GM18520 (cell line): ENCODE measurements around the gene EGLN1.

Source experiments
- ATAC-seq: cut with Tn5 transposase; IDR thresholded peaks from one replicate; pipeline ENCODE4 v1.9.1; 2021; ENCODE audit not compliant: unreplicated experiment

The EGLN1 gene

DNA sequence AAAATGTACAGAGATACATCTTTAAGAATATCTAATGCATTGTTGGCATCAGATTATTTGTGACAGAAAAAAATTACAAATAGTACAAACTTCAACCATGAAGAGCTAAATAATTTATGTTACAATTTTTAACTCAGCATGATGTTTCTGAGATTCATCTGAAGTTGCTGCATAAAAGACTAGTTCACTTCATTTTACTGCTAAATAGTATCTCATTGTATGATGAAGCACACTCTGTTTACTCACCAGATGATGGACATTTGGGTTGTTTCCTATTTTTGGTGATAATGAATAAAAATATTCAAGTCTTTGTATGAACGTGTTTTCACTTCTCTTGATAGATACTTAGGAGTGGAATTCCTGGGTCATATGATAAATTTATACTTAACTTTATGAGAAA is 20.6 kb downstream of the EGLN1 start:
- no peak for ATAC-seq

DNA sequence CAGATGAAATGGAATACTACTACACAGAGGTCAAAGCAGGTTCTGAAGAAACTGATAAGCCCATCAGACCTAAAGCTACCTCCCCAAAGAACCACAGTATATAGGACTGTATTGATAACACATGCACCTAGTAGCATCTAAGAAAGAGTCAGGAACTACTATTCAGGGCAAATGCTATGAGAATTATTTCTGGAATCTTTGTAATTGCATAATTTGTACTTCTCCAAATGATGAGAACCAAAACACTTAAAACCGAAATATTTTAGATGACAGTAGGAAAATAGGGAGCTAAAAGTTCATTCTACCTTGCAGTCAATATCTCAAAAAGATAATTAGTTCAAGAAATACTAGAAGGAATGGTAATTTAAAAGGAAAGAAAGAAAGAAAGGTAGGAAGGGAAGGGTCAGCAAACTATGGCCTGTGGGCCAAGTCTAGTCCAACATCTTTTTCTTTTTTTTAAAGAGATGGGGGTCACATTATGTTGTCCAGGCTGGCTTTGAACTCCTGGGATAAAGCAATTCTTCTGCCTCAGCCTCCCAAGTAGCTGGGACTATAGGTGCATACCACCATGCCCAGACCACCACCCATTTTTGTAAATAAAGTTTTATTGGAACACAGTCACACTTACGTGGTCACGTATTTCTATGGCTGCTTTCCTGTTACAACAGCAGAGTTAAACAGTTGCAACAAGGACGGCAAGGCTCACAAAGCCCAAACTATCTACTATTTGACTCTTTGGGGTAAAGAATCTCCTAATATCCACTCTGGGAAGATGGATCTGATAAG is 24.0 kb downstream of the EGLN1 start:
- ATAC-seq = no peak

DNA sequence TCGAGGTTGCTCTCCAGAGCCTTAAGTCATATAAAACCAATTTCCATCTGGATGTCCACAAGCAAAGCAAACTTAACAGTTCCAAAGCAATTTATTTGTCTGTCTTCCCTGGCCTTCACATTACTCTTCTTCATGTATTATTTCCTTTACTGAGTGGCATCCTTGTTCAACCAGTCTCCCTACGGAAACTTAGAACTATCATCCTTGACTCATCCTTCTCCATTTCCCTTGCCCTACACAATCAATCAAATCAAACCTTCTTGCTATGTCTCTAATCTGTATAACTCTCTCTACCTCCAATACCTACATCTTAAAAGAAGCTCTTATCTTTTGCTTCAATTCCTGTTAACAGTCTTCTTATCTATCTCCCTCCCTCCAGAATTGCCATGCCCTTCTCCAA is 25.4 kb downstream of the EGLN1 start:
- no peak for ATAC-seq

DNA sequence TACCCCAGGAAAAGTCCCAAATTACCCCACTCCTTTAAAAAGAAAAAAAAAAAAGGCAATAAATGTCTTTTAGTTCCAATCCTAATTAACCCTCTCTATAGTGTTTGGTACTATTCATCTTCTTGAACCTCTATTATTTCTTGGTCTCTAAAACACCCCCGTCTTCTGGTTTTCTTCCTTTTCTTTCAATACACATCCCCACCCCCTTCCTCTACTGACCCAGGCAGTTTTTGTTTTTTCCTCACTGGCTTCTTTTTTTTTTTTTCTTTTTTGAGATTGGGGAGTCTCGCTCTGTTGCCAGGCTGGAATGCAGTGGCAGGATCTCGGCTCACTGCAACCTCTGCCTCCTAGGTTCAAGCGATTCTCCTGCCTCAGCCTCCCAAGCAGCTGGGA is 26.1 kb downstream of the EGLN1 start:
- ATAC-seq = no peak

DNA sequence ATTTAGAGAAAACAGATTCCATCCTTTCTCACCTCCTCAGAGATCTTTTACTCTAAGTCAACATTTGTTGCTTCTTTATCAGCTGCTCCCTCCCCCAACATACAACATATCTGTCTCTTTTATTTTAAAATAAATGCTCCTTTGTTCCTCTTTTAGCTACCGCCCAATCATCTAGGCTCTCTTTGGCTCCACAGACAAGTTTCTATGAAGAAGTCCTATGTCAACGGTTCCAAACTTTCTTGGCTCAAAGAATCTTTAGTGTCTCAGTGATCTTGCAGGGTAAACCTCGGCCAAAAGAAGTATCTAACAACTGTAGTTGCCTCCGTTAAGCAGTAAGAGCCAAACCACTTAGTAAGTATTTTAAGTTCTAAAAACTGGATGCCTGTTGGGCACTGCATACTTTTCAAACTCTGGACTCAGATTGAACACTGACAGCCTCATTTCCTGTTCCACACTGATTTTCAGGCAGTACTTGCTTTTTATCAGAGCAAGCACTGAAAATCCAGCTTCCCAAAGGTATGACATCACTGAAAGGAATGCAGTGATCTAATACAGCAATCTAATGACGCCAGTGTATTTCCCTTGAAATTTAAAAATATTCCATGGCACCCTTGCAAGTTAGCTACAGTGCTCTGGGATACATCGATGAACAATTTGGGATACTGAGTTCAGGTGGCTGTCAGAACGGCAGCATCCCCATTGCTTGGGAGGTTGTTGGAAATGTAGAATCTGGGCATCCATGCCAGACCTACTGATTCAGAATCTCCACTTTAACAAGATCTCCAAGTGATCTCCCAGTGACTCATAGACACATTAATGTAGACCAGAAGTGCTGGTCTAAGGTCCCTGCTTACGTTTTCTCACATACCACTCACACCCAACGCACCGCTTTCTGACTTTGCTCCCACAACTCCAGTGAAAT is 26.8 kb downstream of the EGLN1 start:
- ATAC-seq = no peak

DNA sequence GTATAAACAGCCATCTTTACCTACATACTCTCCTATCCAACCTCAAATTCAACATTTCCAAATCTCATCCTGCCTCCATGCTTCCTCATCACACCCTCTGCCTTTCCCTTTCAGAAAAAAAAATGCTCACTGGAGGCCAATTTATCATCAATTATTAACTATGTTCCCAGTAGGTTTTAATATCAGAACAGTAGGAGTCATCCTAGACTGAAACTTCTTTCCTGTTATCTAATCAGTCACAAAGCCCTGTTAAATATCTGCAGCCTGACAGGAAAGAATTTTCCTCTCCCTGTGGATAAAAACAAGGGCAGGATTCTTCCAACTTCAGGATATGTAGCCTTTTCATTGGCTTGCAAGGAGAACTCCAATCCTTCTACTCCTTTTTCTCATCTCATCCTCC is 28.4 kb downstream of the EGLN1 start:
- ATAC-seq = no peak

DNA sequence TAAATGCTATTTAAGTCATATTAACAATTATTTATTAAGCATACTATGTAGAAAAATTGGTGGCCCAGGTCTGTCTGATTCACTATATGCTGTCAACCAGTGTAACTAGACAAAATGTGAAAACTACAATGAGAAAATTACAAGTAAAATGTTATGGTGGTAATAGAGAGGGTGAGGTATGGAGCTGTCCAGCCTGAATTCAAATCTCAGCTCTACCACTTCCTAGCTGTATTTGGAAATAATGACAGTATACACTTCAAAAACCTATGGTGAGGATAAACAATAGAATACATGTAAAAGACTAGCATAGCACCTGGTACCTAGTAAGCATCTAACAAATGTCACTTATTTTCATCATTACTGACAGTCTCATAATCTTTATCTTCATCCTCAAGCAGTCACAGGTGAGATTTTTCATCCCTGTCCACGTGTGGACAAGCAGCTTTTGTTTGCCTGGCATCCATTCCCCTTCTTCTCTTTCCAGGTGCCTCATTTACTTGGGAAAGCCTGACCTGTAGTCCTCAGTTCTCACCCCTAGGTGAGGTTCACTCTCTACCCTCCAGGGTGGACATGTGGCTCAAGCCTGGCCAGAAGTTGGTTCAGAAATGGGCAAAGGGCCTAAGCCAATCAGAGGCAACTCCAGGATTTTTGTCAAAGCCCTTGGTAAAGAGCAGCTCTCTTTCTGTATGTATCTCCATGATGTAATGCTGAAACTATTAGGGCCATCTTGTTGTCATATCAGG is 29.5 kb downstream of the EGLN1 start:
- ATAC-seq = no peak

DNA sequence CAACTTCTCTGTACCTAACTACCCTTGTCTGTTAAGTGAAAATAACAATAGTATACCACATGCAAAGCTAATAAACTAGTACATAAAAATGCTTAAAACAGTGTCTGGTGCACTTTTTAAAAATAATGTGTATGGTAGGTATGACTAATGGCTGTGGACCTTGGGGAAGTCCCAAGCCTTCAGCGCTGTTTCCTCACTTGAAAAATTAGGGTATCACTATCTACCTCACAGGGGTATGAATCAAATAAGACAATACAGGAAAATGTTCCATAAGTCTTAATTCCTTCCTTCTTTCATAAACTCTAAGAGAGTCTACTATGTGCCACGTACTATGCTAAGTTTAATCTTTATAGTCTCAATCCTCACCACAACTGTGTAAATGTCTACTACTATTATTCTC is 32.0 kb downstream of the EGLN1 start:
- no peak for ATAC-seq

DNA sequence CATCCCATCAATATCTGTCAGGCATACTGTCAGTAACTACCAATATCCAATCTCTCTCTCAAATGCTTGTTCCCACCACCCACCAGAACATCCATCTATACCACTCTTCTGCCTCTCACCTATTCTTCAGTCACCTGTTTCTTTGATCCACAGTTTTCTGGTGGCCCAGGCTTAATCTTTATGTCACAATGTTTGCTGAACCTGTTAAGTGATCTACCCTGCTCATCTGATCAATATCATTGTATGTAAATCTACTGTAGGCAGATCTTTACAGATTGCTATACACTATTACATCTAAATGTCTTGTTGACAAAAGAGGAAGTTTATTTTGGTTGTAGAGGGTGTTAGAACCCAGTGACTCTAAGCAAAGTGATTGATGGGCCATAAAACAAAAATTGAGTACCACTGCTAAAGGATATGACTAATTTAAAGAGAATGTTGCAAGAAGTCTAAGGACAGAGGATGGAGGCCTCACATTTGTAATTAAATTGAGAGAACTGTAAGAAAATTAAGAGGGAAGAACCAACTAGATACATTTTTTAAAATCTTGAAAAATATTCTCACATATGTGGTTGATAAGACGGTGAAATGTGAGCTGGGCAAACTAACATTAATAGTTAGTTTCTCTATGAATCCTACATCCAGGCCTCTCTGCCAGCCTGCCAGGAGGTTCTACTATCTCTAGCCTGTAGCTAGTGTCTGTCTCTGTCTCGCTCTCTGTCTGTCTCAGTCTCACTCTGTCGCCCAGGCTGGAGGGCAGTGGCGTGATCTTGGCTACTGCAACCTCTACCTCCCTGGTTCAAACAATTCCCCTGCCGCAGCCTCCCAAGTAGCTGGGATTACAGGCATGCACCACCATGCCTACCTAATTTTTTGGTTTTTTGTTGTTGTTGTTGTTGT is 34.1 kb downstream of the EGLN1 start:
- ATAC-seq = no peak

DNA sequence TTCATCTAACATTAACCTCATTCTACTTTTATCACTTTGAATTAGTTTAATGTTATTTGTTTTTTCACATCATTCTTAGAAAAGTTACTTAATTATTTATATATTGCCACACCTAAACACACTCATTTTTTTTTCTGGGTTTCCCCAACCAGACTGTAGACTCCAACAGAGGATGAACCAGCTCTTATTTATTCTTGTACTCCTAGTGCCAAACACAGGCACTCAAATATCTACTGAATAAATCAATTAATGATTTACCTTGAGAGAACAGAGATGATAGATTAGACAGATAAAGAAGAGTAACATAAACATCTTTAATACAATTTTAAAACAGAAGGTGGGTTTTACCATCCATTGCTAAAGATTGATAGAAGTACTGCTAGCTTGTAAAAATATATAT is 35.6 kb downstream of the EGLN1 start:
- no peak for ATAC-seq

DNA sequence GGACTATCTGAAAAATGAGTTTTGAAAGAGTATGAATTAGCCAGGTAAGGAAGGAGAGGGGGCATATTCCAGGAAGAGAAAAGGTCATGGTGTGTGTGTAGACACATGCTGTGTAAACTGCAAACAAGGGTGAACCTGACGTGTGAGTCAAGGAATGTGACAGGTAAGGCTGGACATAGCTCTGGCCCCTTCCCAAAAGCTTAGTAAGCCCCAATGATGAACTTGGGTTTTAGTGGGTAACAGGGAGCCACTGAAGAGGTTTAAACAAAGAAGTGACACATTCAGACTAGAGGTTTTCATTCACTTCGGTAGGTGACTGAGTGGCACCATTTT is 36.7 kb downstream of the EGLN1 start:
- no peak for ATAC-seq

DNA sequence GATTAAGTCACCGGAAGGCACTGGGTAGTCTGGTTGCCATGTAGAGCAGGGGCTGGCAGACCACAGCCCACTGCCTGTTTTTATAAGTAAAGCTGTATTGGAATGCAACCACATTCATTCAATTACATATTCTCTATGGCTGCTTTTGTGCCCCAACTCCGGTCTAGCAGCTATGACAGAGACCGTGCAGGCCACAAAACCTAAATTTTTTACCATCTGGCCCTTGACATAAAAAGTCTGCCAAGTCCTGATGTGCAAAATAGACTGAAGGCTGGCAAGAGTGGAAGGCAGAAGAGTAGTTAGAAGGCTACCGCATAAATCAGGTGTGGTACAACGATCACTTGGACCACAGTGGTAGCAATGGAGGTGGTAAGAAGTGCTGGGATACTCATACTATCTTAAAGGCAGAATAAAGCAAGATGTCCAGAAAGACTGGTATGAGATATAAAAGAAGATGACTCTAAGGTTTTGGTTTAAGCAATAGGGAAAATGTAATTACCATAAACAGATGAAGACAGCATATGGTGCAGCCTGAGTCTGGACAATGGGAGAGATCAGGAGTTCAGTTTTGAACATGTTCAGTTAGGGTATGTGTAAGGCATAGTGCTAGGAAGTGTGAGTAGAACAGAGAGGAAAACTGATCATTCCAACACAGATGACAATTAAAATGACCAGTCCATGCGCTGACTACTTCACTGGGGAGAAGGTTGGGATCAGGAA is 37.2 kb downstream of the EGLN1 start:
- no peak for ATAC-seq

DNA sequence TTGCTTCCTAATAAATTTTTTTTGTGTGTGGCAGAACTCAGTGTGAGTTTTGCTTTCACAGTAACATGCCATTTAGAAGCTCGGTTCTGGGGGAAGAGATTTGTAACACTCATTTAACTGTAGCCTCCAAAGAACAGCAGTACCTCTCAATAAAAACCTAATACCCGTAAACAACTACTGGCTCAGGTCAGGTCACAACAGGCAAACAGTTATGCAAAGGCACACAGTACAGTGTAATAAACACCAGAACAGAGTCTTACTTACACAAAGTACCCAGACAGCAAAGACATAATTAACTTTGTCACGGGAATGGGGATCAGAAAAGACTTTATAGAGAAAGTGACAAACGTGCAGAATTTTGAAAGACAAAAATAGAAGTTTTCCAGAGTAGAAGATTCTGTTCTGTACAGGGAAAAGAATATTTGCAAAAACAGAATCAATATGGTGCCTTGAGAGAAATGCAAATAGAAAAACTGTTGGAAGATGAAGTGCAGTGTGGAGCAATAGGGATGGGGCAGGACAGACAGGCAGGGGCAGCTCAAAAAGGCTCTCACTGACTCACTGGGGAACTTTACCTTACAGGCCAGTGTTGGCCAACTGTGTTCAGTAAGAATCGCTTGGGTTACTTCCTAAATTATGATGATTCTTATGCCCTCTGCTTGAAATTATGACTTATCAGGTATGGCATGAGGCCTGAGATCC is 38.8 kb downstream of the EGLN1 start:
- no peak for ATAC-seq

DNA sequence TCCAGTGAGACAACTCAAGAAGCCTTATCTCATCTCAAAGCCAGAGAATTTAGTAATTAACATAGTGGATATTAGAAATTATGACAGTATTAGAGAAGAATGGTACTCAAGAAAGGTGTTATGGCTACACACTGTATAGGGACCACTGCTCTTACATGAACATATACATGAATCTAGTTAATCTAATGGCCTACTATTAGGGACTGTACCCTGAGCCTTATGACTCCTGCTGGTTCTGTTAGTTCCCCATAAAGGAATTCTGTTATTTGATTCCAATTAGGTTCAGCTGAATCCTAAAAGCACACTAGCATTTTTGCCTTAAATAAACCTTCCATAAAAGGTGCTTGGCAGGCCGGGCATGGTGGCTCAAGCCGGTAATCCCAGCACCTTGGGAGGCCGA is 39.7 kb downstream of the EGLN1 start:
- no peak for ATAC-seq

DNA sequence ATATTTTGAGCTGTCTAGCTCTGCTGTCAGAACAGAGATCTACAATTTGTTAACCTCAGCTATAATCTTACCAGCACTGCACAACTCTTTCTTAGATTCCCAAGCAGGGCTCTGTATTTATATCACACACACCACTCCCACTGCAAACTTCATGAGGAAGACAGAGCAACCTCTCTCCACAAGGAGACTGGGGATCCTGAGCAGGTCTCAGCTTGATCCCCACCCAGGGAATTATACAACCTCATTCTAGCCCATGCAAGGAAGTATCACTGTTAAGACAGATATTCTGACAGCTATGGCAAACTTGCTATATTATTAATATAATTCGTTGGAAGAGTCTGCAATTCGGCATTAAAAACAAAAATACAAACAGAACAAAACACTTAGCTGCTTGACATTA is 40.4 kb downstream of the EGLN1 start:
- no peak for ATAC-seq

DNA sequence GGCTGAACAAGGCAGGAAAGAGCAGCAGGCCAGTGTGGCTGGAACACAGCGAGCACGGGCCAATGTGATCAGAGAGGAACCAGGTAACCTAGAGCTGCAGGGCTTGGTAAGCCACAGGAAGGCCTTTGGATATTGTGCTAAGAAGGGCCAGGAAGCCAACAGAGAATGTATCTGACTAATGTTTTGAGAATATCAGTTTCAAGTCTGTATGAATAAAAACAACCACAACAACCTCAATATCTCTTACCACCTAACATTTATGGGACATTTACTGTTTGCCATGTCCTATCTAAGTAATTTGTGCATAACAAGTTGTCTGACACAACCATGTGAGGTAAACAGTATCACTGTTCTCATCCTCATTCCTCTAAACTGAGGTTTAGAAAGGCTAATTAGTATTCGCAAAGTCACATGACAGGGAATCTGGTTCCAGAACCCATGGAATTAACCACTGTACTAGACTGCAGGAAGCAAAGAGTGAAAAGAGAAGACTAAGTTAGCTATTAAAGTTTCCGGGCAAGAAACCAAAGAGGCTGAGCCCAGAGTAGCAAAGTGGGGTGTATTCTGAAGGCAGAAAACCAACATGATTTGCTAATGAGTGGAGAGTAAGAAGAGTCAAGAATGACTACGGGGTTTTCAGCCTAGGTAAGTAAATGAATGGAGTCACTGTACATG is 45.1 kb downstream of the EGLN1 start:
- no peak for ATAC-seq

DNA sequence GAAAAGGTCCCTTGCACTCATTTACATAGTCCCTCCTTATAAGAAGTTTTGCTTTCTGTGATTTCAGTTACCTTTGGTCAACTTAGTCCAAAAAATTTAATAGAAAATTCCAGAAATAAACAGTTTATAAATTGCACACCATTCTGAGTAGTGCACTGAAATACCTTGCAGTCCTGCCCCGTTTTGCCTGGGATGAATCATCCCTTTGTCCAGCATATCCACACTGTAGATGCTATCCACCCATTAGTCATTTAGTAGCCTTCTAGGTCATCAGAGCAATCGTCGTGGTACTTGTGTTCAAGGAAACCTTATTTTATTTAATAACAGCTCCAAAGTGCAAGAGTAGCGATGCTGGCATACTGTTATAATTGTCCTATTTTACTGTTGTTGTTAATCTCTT is 46.0 kb downstream of the EGLN1 start:
- no peak for ATAC-seq

DNA sequence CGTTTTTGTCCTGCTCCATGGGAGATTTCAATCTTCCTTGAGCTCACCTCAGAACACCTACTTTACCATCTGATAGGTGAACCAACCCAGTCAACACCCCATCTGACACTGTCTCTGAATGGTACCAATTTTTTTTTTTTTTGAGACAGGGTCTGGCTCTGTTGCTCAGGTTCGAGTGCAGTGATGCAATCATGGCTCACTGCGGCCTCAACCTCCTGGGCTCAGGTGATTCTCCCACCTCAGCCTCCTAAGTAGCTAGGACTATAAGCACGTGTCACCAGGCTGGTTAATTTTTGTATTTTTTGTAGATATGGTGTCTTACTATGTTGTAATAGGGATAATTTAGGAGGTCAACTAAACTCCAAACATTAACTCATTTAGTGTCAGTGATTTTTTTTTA is 47.7 kb downstream of the EGLN1 start:
- no peak for ATAC-seq

DNA sequence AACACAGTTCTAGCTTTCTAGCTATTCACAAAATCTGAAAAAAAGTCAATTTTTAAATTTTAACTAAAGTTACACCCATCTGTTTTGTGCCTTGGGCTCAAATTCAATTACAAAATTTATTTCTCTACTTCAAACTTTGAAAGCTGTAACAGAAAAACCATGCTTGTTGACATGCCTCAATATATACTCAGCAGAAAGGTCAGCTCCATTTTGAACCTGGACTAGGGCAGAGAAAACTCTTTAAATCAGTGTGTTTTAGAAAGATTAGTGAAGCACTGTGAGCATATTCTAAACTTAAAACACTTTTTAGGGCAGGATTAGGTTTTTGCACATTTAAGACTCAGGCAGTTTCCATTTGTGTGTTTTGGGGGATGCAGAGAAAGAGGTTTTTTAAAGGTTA is 49.6 kb downstream of the EGLN1 start:
- ATAC-seq = no peak
